GM23338 (cell line): Measurements from ENCODE around the gene HOXB3. TPM values are rescaled to one million over a fixed set of nuclear protein-coding genes. Genes with fewer than 3 reads are reported as not detected.
A peak's percentile ranks its signal among the peaks of the same experiment; 100 is the strongest.

Experiments used
- ATAC-seq: fragments of 200-7000 bp; cut with Tn5 transposase; 3 replicates; pipeline ENCODE4 v1.9.1; 2020
- DNase-seq: peaks from one replicate; pipeline ENCODE4 v3.0.0-alpha.2; 2015; ENCODE audit warnings: low spot score
- H2AFZ ChIP-seq: fragments of 200-600 bp; sonication (generic); 2 replicates; pipeline ENCODE4 v1.8.0; 2016; ENCODE audit warnings: antibody characterized with exemption, mild to moderate bottlenecking, moderate library complexity
- H3F3A ChIP-seq: fragments of 200-600 bp; sonication (generic); replicated peaks from 2 replicates; pipeline ENCODE4 v1.8.0; 2017; ENCODE audit warnings: antibody characterized with exemption, mixed run types, low read depth
- H3K27ac ChIP-seq: fragments of 200-600 bp; sonication (generic); 2 replicates; pipeline ENCODE4 v1.6.1; 2016; ENCODE audit warnings: low read depth
- H3K27me3 ChIP-seq: fragments of 200-600 bp; sonication (generic); 2 replicates; pipeline ENCODE4 v1.8.0; 2016; ENCODE audit warnings: mild to moderate bottlenecking, mixed run types, moderate library complexity; ENCODE audit not compliant: insufficient read depth
- H3K36me3 ChIP-seq: fragments of 200-600 bp; sonication (generic); 2 replicates; pipeline ENCODE4 v1.8.0; 2016; ENCODE audit warnings: mild to moderate bottlenecking; ENCODE audit not compliant: insufficient read depth
- H3K4me1 ChIP-seq: fragments of 200-600 bp; sonication (generic); 2 replicates; pipeline ENCODE4 v1.8.0; 2016; ENCODE audit warnings: mild to moderate bottlenecking, moderate library complexity; ENCODE audit not compliant: insufficient read depth
- H3K4me2 ChIP-seq: fragments of 200-600 bp; sonication (generic); 2 replicates; pipeline ENCODE4 v1.7.1; 2017; ENCODE audit warnings: mixed run types
- H3K4me3 ChIP-seq: fragments of 200-600 bp; sonication (generic); 2 replicates; pipeline ENCODE4 v1.6.1; 2016; ENCODE audit warnings: mixed run types
- H3K79me2 ChIP-seq: fragments of 200-600 bp; sonication (generic); replicated peaks from 2 replicates; pipeline ENCODE4 v1.8.0; 2017; ENCODE audit warnings: mild to moderate bottlenecking; ENCODE audit not compliant: insufficient read depth
- H3K9me2 ChIP-seq: fragments of 200-600 bp; sonication (generic); 2 replicates; pipeline ENCODE4 v1.8.0; 2017; ENCODE audit not compliant: insufficient read depth
- H4K20me1 ChIP-seq: fragments of 200-600 bp; sonication (generic); replicated peaks from 2 replicates; pipeline ENCODE4 v1.8.0; 2017; ENCODE audit warnings: mild to moderate bottlenecking; ENCODE audit not compliant: insufficient read depth
- H3K27ac Mint-ChIP-seq: 2 replicates; pipeline ENCODE4 v1.8.0; 2020; ENCODE audit warnings: inconsistent platforms, mild to moderate bottlenecking, moderate library complexity, mixed read lengths
- H3K27me3 Mint-ChIP-seq: 3 replicates; pipeline ENCODE4 v1.8.0; 2022; ENCODE audit warnings: low read depth, mild to moderate bottlenecking, moderate library complexity, mixed read lengths, inconsistent platforms; ENCODE audit not compliant: insufficient read depth, poor library complexity
- H3K36me3 Mint-ChIP-seq: 3 replicates; pipeline ENCODE4 v1.8.0; 2021; ENCODE audit warnings: low read depth, mild to moderate bottlenecking, inconsistent platforms, moderate library complexity, mixed read lengths
- H3K4me1 Mint-ChIP-seq: 3 replicates; pipeline ENCODE4 v1.8.0; 2020; ENCODE audit warnings: mild to moderate bottlenecking, inconsistent platforms, mixed read lengths
- H3K4me3 Mint-ChIP-seq: 3 replicates; pipeline ENCODE4 v1.8.0; 2021; ENCODE audit warnings: moderate library complexity, mild to moderate bottlenecking, inconsistent platforms, mixed read lengths
- H3K9me3 Mint-ChIP-seq: 3 replicates; pipeline ENCODE4 v1.8.0; 2020; ENCODE audit warnings: moderate library complexity, mild to moderate bottlenecking, inconsistent platforms, mixed read lengths
- ETS1 ChIP-seq: IDR thresholded peaks from 2 replicates; pipeline ENCODE4 v1.6.1; 2016; ENCODE audit warnings: antibody characterized with exemption
- EZH2 ChIP-seq: fragments of 200-600 bp; sonication (generic); IDR thresholded peaks from one replicate; pipeline ENCODE4 v1.8.0; 2017; ENCODE audit warnings: antibody characterized with exemption, mild to moderate bottlenecking, low read depth; ENCODE audit not compliant: unreplicated experiment
- EZH2phosphoT487 ChIP-seq: fragments of 200-600 bp; sonication (generic); IDR thresholded peaks from one replicate; pipeline ENCODE4 v1.8.1; 2018; ENCODE audit warnings: antibody characterized with exemption; ENCODE audit not compliant: unreplicated experiment
- NANOG ChIP-seq: IDR thresholded peaks from 2 replicates; pipeline ENCODE4 v1.6.1; 2016; ENCODE audit warnings: antibody characterized with exemption, borderline replicate concordance
- POLR2AphosphoS5 ChIP-seq: IDR thresholded peaks from 2 replicates; pipeline ENCODE4 v1.6.1; 2016; ENCODE audit warnings: antibody characterized with exemption, low read depth
- ZNF331 ChIP-seq: fragments of 250-450 bp; sonication (Bioruptor Pico); IDR thresholded peaks from 2 replicates; pipeline ENCODE4 v1.5.0; 2020; ENCODE audit warnings: low read depth, mild to moderate bottlenecking, moderate library complexity
- ZNF462 ChIP-seq: fragments of 250-450 bp; sonication (Bioruptor Pico); IDR thresholded peaks from 2 replicates; pipeline ENCODE4 v1.5.0; 2020; ENCODE audit warnings: mild to moderate bottlenecking, moderate library complexity
- polyA plus RNA-seq: library from polyadenylated mRNA; unstranded; fragments of >200 nt; fragmentation: Nextera tagmentation; extraction: Ambion mirVana; gene quantifications from 2 replicates; pipeline ENCODE4 v1.2.1, GENCODE V29; 2016
- total RNA-seq: library from RNA; depleted of rRNA; stranded (reverse); fragments of >200 nt; shearing (Covaris generic); gene quantifications from 2 replicates; pipeline ENCODE4 v1.2.3, GENCODE V29; 2014

HOXB3 gene
- total and polyA plus RNA-seq, 2 experiments from 2014 or later, result 0.17 TPM; not detected in 1

DNA sequence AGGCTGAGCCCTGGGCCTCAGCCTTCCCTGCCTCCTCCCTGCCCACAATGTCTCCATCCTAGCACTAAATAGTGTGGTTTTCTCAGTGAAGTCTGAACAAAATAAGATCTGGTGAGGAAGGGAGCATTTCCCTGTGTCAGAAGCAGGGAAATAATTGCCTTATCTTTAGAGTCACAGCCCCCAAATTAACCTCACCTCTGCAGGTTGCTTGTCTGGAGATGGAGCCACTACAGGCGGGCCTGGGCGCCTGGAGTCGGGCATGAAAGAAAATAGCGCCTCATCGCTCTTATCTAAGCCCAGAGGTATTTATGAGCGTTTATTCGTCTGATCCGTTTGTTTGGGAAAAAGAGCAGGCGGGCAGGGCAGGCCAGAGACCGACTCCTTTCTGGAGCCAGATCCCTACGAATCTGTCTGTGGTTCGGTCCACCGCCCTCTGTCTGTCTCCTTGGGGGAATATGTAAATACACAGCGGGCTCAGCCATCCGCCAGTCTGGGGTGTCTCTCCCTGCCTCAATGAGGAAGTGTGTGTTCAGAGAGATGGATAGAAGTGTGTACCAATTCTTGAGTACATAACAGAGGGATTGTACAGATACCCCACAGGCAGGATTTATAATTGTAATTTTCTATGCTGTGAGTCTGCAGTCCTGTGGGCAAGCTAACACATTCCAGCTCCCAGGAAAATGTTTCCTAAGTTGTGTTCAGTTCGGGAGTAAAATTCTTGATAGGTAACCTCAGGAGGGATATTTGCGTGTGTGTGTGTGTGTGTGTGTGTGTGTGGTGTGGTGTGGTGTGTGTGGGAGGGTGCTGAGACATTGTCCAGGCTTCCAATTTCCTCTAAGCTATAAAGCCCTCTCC is 10.4 kb upstream of the HOXB3 start:
- peaks cover 100% of the 10 kb centered on the region for H3K27me3 ChIP-seq
- no peak overlapping the region for H3K4me3 Mint-ChIP-seq

More for the DNA sequence above, 10.4 kb upstream of the HOXB3 start:
- Histone ChIP-seq H4K20me1 (peaks cover 71% of the 10 kb centered on the region), H3K36me3 (no peaks in the 10 kb centered on the region), H3K4me1 (peaks cover 44% of the 10 kb centered on the region), H3K79me2 (no peaks in the 10 kb centered on the region), H3K27ac (no peak overlapping the region), H2AFZ (no peak overlapping the region), H3K4me2 (no peak overlapping the region), H3K9me2 (no peaks in the 10 kb centered on the region), H3F3A (peaks cover 65% of the 10 kb centered on the region), H3K4me3 (no peak overlapping the region)
- no peak overlapping the region for H3K27ac Mint-ChIP-seq
- H3K9me3 Mint-ChIP-seq, result peaks cover 4% of the 10 kb centered on the region; the same call in 1 of the 3 replicates
- H3K4me1 Mint-ChIP-seq, result peaks cover 25% of the 10 kb centered on the region
- TF ChIP-seq ZNF331 (CRISPR knock-in tag) (no peak), ETS1 (no peak), EZH2phosphoT487 (no peak), ZNF462 (no peak), EZH2 (peak; percentile 89), NANOG (no peak), POLR2AphosphoS5 (no peak)
- peaks cover 100% of the 10 kb centered on the region for H3K27me3 Mint-ChIP-seq
- no peak for DNase-seq
- peaks cover 3% of the 10 kb centered on the region; the same call in 1 of the 3 replicates for H3K36me3 Mint-ChIP-seq
- ATAC-seq, result no peak
